GM19351 (cell line): Measurements from ENCODE around the gene PPP6R3.
"Not testable (repeated sequence)": the region's sequence is repeated elsewhere in the genome, so short reads cannot be mapped to it uniquely, and the experiment has no call there.

ENCODE experiments used
- ATAC-seq: cut with Tn5 transposase; IDR thresholded peaks from one replicate; pipeline ENCODE4 v1.9.1; 2021; ENCODE audit warnings: mild to moderate bottlenecking, moderate library complexity; ENCODE audit not compliant: unreplicated experiment

PPP6R3 gene

GRCh38 chr11:68523033-68523432, 62.5 kb downstream of the PPP6R3 start:
- no peak for ATAC-seq

- no peak for ATAC-seq
These were observed 63.2 kb downstream of the PPP6R3 start for GRCh38 chr11:68523743-68524142.

GRCh38 chr11:68524213-68524612, 63.7 kb downstream of the PPP6R3 start:
- no peak for ATAC-seq

GRCh38 chr11:68524681-68525080, 64.1 kb downstream of the PPP6R3 start:
- no peak for ATAC-seq

- ATAC-seq: no peak
These were observed 64.8 kb downstream of the PPP6R3 start for GRCh38 chr11:68525336-68525735.

GRCh38 chr11:68525930-68526329, 65.4 kb downstream of the PPP6R3 start:
- ATAC-seq: no peak

GRCh38 chr11:68527585-68527984, 67.0 kb downstream of the PPP6R3 start:
- ATAC-seq: no peak

GRCh38 chr11:68528630-68529029, 68.1 kb downstream of the PPP6R3 start:
- ATAC-seq: no peak

GRCh38 chr11:68531129-68531693, 70.7 kb downstream of the PPP6R3 start:
- no peak for ATAC-seq

- ATAC-seq: no peak
These were observed 72.3 kb downstream of the PPP6R3 start for GRCh38 chr11:68532727-68533369.

- ATAC-seq: no peak
These were observed 73.4 kb downstream of the PPP6R3 start for GRCh38 chr11:68533945-68534344.

GRCh38 chr11:68535098-68535497, 74.5 kb downstream of the PPP6R3 start:
- ATAC-seq: no peak

GRCh38 chr11:68536706-68537105, 76.2 kb downstream of the PPP6R3 start:
- no peak for ATAC-seq

- ATAC-seq: no peak
These were observed 77.5 kb downstream of the PPP6R3 start for GRCh38 chr11:68538025-68538424.

- no peak for ATAC-seq
These were observed 78.8 kb downstream of the PPP6R3 start for GRCh38 chr11:68539395-68539794.

- ATAC-seq: not testable (repeated sequence)
These were observed 80.0 kb downstream of the PPP6R3 start for GRCh38 chr11:68540504-68540903.

GRCh38 chr11:68541116-68541515, 80.6 kb downstream of the PPP6R3 start:
- no peak for ATAC-seq

GRCh38 chr11:68541991-68542390, 81.4 kb downstream of the PPP6R3 start:
- ATAC-seq: no peak

- no peak for ATAC-seq
These were observed 82.1 kb downstream of the PPP6R3 start for GRCh38 chr11:68542617-68543016.

- no peak for ATAC-seq
These were observed 83.0 kb downstream of the PPP6R3 start for GRCh38 chr11:68543594-68543993.

- ATAC-seq: no peak
These were observed 84.8 kb downstream of the PPP6R3 start for GRCh38 chr11:68545347-68545746.

- ATAC-seq: no peak
These were observed 85.2 kb downstream of the PPP6R3 start for GRCh38 chr11:68545796-68546195.

- no peak for ATAC-seq
These were observed 86.0 kb downstream of the PPP6R3 start for GRCh38 chr11:68546555-68546954.
